Immature natural killer cell (primary cell): ENCODE measurements around the gene ZNF771. TPM values are rescaled to one million over a fixed set of nuclear protein-coding genes. Genes with fewer than 3 reads are reported as not detected.

Experiments used
- DNase-seq, 3 donors: peaks; one replicate each; pipeline ENCODE4 v3.0.0; 2022; ENCODE audit warnings: mixed read lengths in 1 of 3
- H3K27ac Mint-ChIP-seq, 6 donors: one replicate each; pipeline ENCODE4 v1.8.0; 2020; ENCODE audit warnings: mixed read lengths in 6 of 6, mild to moderate bottlenecking in 5 of 6, inconsistent platforms in 4 of 6, moderate library complexity in 3 of 6
- H3K27me3 Mint-ChIP-seq, 3 donors: one replicate each; pipeline ENCODE4 v1.8.0; 2020 to 2021; ENCODE audit warnings: low read depth in 3 of 3, mild to moderate bottlenecking in 3 of 3, mixed read lengths in 3 of 3, moderate library complexity in 3 of 3, inconsistent platforms in 1 of 3
- H3K36me3 Mint-ChIP-seq, 3 donors: one replicate each; pipeline ENCODE4 v1.8.0; 2020; ENCODE audit warnings: mixed read lengths in 3 of 3, inconsistent platforms in 2 of 3, mild to moderate bottlenecking in 2 of 3
- H3K4me1 Mint-ChIP-seq, 2 donors: one replicate each; pipeline ENCODE4 v1.8.0; 2020; ENCODE audit warnings: inconsistent platforms in 2 of 2, mild to moderate bottlenecking in 2 of 2, mixed read lengths in 2 of 2, moderate library complexity in 1 of 2
- H3K4me3 Mint-ChIP-seq, 5 donors: one replicate each; pipeline ENCODE4 v1.8.0; 2020; ENCODE audit warnings: mild to moderate bottlenecking in 5 of 5, mixed read lengths in 5 of 5, inconsistent platforms in 3 of 5, moderate library complexity in 3 of 5
- H3K9me3 Mint-ChIP-seq, 6 donors: one replicate each; pipeline ENCODE4 v1.8.0; 2020; ENCODE audit warnings: mild to moderate bottlenecking in 6 of 6, mixed read lengths in 6 of 6, inconsistent platforms in 4 of 6, moderate library complexity in 3 of 6
- polyA plus RNA-seq, 3 donors: library from polyadenylated mRNA; unstranded; fragments of 300-500 nt; fragmentation: Illumina TruSeq; gene quantifications; one replicate each; pipeline ENCODE4 v1.2.3, GENCODE V29; 2021

Gene ZNF771
- polyA plus RNA-seq, 3 donors from 2014 or later = 2.8 to 3.2 TPM; not detected in 1

DNA sequence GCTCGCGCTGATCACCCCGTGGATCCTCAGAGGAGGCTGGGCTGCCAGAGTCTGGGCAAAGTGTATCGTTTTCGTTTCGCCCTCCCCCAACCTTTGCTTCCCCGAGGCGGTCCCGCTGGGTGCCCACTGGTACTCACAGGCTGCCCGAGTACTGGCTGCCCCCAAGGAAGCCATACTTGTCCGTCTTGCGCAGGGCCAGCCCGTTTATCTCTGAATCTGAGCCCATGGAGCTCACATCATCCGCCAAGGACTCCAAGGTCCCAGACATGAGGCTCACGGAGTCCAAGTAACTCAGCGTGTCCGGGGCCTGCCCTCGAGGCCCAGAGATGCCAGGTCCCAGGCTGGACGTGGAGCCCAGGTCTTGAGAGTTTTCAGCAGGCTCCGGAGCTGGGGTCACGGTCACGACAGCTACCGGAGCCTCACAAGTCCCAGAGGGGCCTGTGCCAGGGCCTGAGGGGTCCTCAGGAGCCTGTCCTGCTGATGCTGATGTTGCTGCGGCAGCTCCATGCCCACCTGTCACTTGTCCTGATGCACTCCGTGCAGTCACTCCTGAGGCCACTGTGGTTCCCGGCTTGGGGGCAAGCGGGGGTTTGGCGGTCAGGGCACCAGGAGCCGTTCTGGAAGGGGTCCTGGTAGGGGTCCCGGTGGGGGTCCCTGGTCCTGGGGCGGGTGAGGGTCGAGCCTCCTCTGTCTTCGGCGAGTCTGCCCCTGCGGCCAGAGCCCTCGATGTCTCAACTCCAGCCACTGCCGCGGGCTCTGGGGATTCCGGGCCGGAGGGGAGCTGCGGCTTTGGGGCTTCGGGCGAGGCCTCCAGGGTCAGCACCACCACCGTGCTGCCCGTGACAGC is 38.1 kb upstream of the ZNF771 start:
- Mint-ChIP-seq H3K27me3 (peaks cover 3 to 10% (median 4%) of the 10 kb centered on the region in 3 donors), H3K4me3 (peak overlapping the region; percentile 88 to 90 (median 89)), H3K4me1 (peaks cover 50 to 54% of the 10 kb centered on the region in 2 donors)

DNA sequence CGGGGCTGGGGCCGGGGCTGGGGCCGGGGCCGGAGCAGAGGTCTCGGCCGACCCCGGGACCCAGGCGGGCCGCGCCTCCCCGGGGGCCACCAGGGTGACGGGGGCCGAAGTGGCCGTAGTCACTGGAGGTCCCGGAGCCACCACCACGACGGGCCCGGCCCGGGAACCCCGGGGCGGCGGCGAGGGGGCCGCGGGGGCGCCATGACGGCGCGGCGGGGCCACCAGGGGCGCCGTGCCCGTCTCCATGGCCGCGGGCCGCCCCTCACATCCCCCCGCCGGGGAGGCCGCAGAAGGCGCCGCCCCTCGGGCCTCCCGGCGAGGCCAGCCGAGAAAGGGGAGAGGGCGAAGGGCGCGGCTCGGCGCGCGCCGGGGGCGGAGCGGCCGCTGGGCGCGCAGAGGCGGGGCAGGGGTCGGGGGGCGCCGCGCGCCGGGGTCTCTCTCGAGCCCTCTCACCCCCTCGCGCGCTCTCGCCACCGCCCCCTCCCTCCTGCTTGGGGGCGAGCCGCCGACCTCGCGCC is 37.4 kb upstream of the ZNF771 start:
- Mint-ChIP-seq H3K27me3 (peaks cover 3 to 10% (median 4%) of the 10 kb centered on the region in 3 donors), H3K36me3 (peaks cover 0 to 9% (median 0%) of the 10 kb centered on the region in 3 donors), H3K4me3 (peak overlapping the region; percentile 82 to 91 (median 84)), H3K9me3 (no peaks in the 10 kb centered on the region), H3K4me1 (peaks cover 48 to 54% of the 10 kb centered on the region in 2 donors), H3K27ac (peak overlapping the region in 3 of 6 donors; percentile 76 to 91 (median 90))
- no peak for DNase-seq

More for the DNA sequence above, 38.1 kb upstream of the ZNF771 start:
- H3K9me3 Mint-ChIP-seq = no peaks in the 10 kb centered on the region
- peak in 1 of 3 donors; percentile 20 for DNase-seq
- H3K27ac Mint-ChIP-seq = peak overlapping the region; percentile 73 to 91 (median 79)
- peaks cover 0 to 11% (median 0%) of the 10 kb centered on the region in 3 donors for H3K36me3 Mint-ChIP-seq

DNA sequence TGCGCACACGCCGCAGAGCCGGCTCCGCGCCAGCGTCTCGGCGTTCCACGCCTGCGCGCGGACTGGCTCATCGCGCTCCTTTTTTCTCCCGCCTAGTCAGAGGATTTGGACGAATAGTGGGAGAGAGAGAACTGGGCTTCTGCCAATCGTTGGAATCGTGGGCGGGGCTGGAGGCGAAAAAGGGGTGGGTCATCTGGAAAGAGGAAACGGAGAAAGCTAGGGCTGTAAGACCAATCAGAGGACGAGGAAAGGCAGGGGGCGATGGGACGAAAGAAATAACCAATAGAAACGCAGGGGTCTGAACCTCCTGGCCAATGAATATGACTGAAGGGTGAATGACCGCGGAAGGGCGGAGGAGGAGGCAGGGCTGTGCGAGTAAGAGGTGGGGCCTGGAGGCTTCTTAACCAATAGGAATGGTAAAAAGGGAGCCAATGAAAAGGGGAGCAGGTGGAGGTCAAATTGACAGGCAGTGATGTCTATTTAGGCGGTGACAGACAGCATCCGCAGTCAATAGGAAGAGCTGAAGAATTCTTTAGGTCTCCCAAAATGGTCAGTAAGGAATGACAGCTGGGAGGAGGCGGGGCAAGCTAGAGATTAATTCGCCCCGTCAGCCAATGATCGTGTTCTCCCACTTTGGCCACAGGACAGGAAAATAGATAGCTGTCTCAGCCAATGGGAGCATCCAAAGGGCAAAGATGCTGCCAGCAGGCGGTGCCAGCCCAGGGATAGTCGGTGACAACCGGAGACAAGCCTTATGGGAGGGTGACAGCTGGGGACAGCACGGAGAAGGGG is 36.8 kb upstream of the ZNF771 start, which contains the start of gene TBC1D10B:
Gene TBC1D10B (minus strand): TSS at position 39 of the 792 bp plus-strand sequence. CDS start 311 bp downstream, outside the sequence.
- H3K9me3 Mint-ChIP-seq = no peaks in the 10 kb centered on the region
- H3K4me1 Mint-ChIP-seq = peaks cover 46 to 50% of the 10 kb centered on the region in 2 donors
- peak within 1 kb of the TSS; percentile 76 to 95 (median 92) for H3K27ac Mint-ChIP-seq
- H3K36me3 Mint-ChIP-seq = peaks cover 0 to 6% (median 0%) of the 10 kb centered on the region in 3 donors
- peak within 1 kb of the TSS; percentile 88 to 91 (median 89) for H3K4me3 Mint-ChIP-seq
- H3K27me3 Mint-ChIP-seq = peaks cover 3 to 9% (median 4%) of the 10 kb centered on the region in 3 donors
- DNase-seq = peak; percentile 100

DNA sequence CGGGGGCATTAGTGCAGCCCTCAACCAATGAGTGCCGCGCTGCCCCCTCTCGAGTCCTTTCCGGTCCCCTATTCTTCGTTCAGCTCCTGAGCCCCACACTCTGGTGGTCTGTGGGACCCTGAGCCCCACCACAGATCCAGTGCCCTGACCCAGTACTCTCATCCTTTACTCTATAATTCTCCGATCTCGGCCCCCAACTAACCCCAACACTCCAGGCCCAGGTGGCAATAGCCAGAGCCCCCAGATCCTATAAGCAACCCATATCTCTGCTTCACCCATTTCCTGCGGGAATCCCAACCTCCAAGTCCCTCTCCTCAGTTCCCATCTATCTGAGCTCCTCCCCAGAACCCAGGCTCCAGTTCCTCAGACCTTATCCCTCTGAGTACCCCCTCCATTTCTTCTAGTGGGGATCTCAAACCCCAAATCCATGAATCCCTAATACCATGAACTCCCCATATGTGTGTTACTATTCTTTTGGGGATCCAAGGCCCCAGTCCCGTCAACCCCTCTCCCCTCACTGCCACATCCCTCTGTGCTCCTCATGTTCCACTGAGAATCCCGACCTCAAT is 36.1 kb upstream of the ZNF771 start:
- H3K27me3 Mint-ChIP-seq = peaks cover 3 to 9% (median 4%) of the 10 kb centered on the region in 3 donors
- peak overlapping the region; percentile 76 to 95 (median 92) for H3K27ac Mint-ChIP-seq
- DNase-seq = no peak
- no peaks in the 10 kb centered on the region for H3K9me3 Mint-ChIP-seq
- H3K4me3 Mint-ChIP-seq = peak overlapping the region; percentile 80 to 91 (median 82)
- H3K36me3 Mint-ChIP-seq = peaks cover 0 to 3% (median 0%) of the 10 kb centered on the region in 3 donors
- H3K4me1 Mint-ChIP-seq = peaks cover 44 to 45% of the 10 kb centered on the region in 2 donors

DNA sequence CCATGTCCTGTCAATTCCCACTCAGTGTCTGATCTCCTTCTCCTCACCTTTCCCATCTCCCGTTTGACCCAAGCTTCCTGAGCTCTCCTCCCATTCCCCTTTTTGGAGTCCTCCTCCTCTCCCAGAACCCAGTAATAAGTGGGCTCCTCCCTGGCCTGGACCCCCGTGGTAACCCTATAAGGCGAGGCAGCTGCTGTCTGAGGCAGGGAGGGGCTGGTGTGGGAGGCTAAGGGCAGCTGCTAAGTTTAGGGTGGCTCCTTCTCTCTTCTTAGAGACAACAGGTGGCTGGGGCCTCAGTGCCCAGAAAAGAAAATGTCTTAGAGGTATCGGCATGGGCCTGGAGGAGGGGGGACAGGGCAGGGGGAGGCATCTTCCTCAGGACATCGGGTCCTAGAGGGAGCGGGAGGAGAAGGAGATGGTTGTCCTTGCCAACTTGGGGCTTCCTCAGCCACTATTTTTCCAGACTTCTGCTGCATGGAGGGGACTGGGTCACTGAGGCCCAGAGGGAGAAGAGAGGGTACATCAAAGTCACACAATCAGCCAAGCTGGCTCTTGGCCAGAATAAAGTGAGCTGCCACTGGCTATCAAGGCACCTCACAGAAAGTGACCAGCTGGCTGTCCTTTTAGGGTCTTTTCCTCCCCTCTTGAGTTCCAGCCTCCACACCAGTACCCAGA is 35.2 kb upstream of the ZNF771 start:
- Mint-ChIP-seq H3K9me3 (no peaks in the 10 kb centered on the region), H3K27me3 (peaks cover 3 to 9% (median 5%) of the 10 kb centered on the region in 3 donors), H3K4me1 (peaks cover 39% of the 10 kb centered on the region in 2 donors), H3K4me3 (peak overlapping the region in 4 of 5 donors; percentile 82 to 91 (median 83)), H3K36me3 (no peaks in the 10 kb centered on the region), H3K27ac (peak overlapping the region; percentile 79 to 95 (median 92))
- DNase-seq = no peak

DNA sequence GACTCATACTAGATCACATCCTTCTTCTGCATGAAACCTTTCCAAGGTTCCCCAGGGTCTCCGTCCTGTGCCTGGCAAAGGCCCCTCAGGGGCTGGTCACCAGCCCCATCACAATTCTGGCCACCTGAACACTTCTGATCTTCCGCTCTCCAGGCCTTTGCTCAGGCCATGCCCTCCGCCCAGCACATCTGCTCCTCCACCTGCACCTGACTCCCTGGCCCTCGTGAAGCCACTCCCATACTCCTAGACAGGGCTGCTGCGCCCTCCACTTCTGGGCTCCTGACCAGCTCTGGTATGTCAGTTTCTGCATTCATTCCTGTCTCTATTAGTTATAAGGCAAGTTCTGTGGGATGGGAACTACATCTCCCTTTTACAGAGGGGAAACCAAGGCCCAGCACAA is 34.7 kb upstream of the ZNF771 start:
- Mint-ChIP-seq H3K36me3 (no peaks in the 10 kb centered on the region), H3K27me3 (peaks cover 5 to 10% (median 9%) of the 10 kb centered on the region in 3 donors), H3K4me3 (peak overlapping the region in 4 of 5 donors; percentile 4 to 59 (median 25)), H3K27ac (peak overlapping the region in 3 of 6 donors; percentile 41 to 79 (median 76)), H3K4me1 (peaks cover 39% of the 10 kb centered on the region in 2 donors), H3K9me3 (no peaks in the 10 kb centered on the region)
- no peak for DNase-seq

DNA sequence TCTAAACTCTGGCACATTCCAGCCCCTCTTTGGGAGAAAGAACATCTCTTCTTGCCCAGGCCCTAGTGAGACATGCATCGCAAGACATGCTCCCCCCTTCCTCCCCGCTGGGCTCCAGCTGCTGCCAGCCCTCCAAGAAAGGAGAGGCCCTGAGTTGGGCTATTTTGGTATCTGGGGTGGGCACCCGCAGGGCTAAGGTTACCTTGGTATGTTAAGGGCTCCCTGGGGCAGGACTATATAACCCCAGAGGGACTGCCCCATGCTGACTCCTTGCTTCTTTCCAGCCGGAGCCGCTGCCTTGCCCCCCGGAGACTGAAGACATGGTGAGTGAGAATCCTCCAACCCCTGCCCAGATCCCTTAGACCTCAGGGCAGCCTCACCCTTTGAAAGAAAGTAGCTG is 32.9 kb upstream of the ZNF771 start, which contains the start of gene MYL11:
Gene MYL11 (plus strand): TSS at position 265 of the 400 bp plus-strand sequence. CDS start 56 bp downstream, at position 321.
- Mint-ChIP-seq H3K9me3 (no peaks in the 10 kb centered on the region), H3K36me3 (no peaks in the 10 kb centered on the region), H3K4me3 (peak within 1 kb of the TSS in 2 of 5 donors; percentile 32 to 42), H3K27ac (peak within 1 kb of the TSS; percentile 3 to 80 (median 61)), H3K27me3 (peaks cover 10 to 20% (median 14%) of the 10 kb centered on the region in 3 donors), H3K4me1 (peaks cover 38 to 40% of the 10 kb centered on the region in 2 donors)
- no peak for DNase-seq

DNA sequence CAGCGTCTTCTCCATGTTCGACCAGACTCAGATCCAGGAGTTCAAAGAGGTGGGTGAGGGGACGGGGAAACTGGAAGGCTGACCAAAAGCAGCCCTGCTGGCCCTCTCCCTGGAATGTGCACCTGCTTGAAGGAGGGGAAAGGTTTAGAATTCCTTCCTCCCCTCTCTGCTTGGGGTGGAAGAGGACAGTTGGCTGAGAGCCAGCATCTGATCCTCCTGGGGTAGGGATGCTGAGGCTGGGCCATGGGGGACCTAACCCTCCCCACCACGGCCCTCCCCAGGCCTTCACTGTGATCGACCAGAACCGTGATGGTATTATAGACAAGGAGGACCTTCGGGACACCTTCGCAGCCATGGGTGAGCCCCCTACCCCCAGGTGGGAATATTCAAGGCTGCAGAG is 31.5 kb upstream of the ZNF771 start:
- H3K4me3 Mint-ChIP-seq = peak overlapping the region in 1 of 5 donors; percentile 42
- no peaks in the 10 kb centered on the region for H3K9me3 Mint-ChIP-seq
- no peak for DNase-seq
- peak overlapping the region; percentile 3 to 99 (median 61) for H3K27ac Mint-ChIP-seq
- H3K27me3 Mint-ChIP-seq = peaks cover 9 to 16% (median 10%) of the 10 kb centered on the region in 3 donors
- H3K36me3 Mint-ChIP-seq = peaks cover 3 to 4% (median 4%) of the 10 kb centered on the region in 3 donors
- peaks cover 50 to 51% of the 10 kb centered on the region in 2 donors for H3K4me1 Mint-ChIP-seq

DNA sequence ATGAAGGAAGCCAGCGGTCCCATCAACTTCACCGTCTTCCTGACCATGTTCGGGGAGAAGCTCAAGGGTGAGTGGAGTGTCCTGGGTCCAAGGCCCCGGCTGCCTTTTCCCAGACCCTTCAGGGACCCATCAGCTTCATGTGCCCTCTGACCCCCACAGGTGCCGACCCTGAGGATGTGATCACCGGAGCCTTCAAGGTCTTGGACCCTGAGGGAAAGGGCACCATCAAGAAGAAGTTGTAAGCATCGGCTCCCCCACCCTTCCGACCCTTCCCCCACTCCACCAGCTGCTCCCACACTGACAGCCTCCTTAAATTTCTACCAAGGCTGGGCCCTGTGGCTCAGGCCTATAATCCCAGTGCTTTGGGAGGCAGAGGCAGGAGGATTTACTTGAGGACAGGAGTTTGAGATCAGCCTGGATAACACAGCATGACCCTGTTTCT is 30.9 kb upstream of the ZNF771 start:
- H3K9me3 Mint-ChIP-seq = no peaks in the 10 kb centered on the region
- H3K4me3 Mint-ChIP-seq = peak overlapping the region in 2 of 5 donors; percentile 24 to 93
- H3K27ac Mint-ChIP-seq = peak overlapping the region in 5 of 6 donors; percentile 53 to 100 (median 99)
- peaks cover 10 to 16% (median 10%) of the 10 kb centered on the region in 3 donors for H3K27me3 Mint-ChIP-seq
- H3K4me1 Mint-ChIP-seq = peaks cover 50 to 51% of the 10 kb centered on the region in 2 donors
- H3K36me3 Mint-ChIP-seq = peaks cover 3 to 4% (median 4%) of the 10 kb centered on the region in 3 donors
- DNase-seq = no peak

DNA sequence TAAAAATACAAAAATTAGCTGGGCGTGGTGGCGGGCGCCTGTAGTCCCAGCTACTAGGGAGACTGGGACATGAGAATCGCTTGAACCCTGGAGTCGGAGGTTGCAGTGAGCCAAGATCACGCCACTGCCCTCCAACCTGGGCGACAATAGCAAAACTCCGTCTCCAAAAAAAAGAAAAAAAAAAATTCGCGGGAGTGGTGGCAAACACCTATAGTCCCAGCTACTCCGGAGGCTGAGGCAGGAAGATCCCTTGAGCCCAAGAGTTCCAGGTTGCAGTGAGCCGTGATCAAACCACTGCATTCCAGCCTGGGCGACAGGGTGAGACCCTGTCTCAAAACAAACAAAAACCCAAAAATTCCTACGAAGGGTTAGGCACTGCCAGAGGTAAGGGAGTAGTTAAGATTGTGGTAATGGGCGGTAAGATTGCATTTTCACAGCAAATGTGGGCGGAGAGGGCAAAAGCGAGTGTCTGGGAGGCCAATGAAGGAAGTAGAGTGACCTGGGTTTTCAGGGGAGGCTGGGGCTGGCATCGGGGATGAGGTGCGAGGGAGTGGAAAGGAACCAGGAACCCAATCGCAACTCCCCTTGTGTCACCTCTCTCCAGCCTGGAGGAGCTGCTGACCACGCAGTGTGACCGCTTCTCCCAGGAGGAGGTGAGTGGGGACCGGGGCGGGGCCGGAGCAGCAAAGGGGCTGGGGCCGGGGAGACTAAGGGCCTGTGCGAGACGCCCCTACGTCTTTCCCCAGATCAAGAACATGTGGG is 30.2 kb upstream of the ZNF771 start:
- Mint-ChIP-seq H3K36me3 (peaks cover 3 to 4% (median 4%) of the 10 kb centered on the region in 3 donors), H3K27me3 (peaks cover 10 to 16% (median 14%) of the 10 kb centered on the region in 3 donors), H3K27ac (peak overlapping the region; percentile 99 to 100 (median 99)), H3K4me3 (peak overlapping the region; percentile 93 to 95 (median 93)), H3K9me3 (no peaks in the 10 kb centered on the region), H3K4me1 (peaks cover 50 to 52% of the 10 kb centered on the region in 2 donors)
- no peak for DNase-seq

DNA sequence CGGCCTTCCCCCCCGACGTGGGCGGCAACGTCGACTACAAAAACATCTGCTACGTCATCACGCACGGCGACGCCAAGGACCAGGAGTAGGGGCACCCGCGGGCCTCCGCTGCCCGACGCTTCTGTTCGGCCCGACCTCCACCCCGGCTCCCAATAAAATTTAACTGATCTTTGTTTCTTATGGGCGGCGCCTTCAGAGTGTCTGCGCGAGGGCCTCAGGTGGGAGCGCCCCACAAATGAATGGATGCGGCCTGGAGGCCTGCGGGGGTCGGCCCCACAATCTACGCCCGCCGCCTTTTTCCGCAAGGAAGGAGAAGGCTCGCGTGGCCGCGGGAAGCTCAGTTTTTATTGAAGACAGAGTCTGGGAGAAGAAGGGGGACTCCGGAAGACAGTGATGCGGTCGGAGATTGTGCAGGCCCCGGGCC is 29.6 kb upstream of the ZNF771 start:
- peaks cover 54 to 58% of the 10 kb centered on the region in 2 donors for H3K4me1 Mint-ChIP-seq

More for the DNA sequence above, 29.6 kb upstream of the ZNF771 start:
- peak overlapping the region; percentile 93 to 95 (median 93) for H3K4me3 Mint-ChIP-seq
- DNase-seq = peak; percentile 85 to 91 (median 90)
- peaks cover 10 to 21% (median 18%) of the 10 kb centered on the region in 3 donors for H3K27me3 Mint-ChIP-seq
- H3K27ac Mint-ChIP-seq = peak overlapping the region; percentile 99 to 100 (median 99)
- peaks cover 3 to 4% (median 4%) of the 10 kb centered on the region in 3 donors for H3K36me3 Mint-ChIP-seq
- no peaks in the 10 kb centered on the region for H3K9me3 Mint-ChIP-seq
